NCI-H526 (cell line): ENCODE results near the gene PIH1D1.
A peak's percentile ranks its signal among the peaks of the same experiment; 100 is the strongest.
"Not testable (repeated sequence)": the region's sequence is repeated elsewhere in the genome, so short reads cannot be mapped to it uniquely, and the experiment has no call there.

Experiments used
- DNase-seq, 2 experiments: peaks; one replicate each; lab custom pipeline; 2025; lab: John Stamatoyannopoulos, UW

PIH1D1 gene

GRCh38 chr19:49481020-49481683, 29.5 kb upstream of the PIH1D1 start:
- DNase-seq, result no peak

GRCh38 chr19:49479975-49480628, 28.5 kb upstream of the PIH1D1 start:
- DNase-seq, result no peak

DNA sequence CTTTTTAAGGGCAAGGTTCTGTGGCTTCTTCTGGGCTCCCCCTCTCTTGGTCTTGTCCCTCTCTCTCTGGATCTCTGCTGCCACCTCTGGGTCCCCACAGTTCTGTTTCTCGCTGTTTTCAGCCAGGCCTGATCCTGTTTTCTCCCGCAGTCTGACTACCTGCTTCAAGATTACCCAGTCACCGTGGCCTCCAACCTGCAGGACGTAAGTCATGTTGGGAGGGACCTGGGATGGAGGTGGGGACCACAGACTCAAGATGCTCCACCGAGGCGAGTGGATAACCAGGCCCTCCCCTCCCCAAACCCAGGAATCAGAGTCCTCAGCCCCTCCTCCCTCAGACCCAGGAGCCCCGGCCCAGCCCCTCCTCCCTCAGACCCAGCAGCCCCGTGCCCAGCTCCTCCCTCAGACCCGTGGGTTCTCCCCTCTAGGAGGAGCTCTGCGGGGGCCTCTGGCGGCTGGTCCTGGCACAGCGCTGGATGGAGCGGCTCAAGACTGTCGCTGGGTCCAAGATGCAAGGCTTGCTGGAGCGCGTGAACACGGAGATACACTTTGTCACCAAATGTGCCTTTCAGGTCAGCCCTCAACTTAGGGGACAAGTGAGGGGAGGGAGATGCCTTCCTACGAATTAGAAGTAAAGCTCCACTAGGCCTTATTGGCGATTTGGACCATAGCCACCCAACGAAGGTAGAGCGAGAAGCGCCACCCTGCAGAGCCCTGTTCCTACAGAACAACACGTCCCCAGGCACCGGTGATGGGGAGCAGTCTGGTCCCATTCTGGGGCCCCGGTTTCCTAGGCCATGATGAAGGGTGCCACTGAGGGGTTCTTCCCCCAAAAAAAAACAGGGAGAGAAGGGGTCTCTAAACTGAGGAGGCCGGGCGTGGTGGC, 24.6 kb upstream of the PIH1D1 start:
- DNase-seq, result peak; percentile 25 to 87

GRCh38 chr19:49475191-49475917, 23.7 kb upstream of the PIH1D1 start:
- no peak for DNase-seq

DNA sequence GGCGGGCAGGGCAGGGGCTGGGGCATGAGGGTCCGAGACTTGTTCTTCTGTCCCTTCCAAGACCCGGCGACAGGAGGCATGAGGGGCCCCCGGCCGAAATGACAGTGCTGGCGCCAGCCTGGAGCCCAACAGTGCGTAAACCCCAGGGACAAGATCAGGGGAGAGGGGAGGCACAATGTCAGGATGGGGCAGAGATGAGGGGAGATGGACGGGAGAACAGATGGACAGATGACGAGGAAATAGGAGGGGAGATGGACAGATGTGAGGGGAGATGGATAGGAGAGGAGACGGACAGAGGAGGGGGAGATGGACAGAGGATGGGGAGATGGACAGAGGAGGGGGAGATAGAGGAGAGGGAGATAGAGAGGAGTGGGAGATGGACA, 22.9 kb upstream of the PIH1D1 start:
- no peak for DNase-seq

DNA sequence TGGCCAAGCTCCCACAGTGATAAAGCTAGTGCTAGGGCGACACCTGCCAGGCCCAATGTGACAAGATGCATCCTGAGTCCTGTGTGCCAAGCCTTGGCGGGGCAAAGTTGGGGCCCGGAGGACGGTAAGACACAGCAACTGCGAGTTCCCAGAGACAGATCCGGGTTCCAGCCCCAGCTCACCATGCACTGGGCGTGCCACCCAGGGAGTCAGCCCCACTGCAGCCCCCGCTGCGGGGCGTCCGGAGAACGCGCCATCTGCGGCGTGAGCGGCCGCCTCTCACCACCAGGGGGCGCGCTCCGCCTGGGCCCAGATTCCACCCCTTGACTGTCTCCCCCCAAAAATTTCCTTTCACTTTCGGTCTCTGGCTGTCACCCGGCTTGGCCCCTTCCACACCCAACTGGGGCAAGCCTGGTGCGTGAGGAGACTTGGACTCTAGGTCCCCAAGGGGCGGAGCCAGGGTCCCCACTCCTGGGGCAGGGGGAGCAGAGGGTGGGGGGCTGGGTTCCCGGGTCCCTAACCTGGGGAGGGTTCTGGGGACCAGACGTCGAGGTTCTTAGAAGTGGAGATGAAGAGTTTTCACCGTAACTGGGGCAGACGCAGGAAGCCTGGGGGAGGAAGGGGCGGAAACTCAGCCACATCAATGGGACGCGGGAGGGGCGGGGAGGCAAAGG, 22.4 kb upstream of the PIH1D1 start, which contains the start of gene FLT3LG:
FLT3LG (plus strand) TSS at position 348 of the 674 bp plus-strand sequence. CDS start 425 bp downstream, outside the sequence.
- DNase-seq, result peak; percentile 24 to 60

- not testable (repeated sequence) for DNase-seq
Measured at GRCh38 chr19:49473501-49473867, 21.9 kb upstream of the PIH1D1 start.

- DNase-seq, result no peak
Measured at GRCh38 chr19:49472936-49473335, 21.3 kb upstream of the PIH1D1 start.

DNA sequence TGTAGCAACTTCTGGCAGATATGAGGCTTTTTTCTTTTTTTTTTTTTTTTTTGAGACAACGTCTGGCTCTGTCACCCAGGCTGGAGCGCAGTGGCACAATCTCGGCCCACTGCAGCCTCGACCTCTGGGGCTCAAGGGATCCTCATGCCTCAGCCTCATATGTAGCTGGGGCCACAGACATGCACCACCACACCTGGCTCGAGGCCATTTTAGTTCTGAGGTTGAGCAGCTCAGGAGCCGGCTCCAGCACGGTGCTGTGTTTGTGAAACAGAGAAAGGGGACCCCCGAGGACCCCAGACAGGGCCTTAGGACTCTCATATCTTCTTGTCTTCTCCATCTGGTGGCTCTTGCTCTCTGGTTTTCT, 19.0 kb upstream of the PIH1D1 start:
- DNase-seq, result no peak

DNA sequence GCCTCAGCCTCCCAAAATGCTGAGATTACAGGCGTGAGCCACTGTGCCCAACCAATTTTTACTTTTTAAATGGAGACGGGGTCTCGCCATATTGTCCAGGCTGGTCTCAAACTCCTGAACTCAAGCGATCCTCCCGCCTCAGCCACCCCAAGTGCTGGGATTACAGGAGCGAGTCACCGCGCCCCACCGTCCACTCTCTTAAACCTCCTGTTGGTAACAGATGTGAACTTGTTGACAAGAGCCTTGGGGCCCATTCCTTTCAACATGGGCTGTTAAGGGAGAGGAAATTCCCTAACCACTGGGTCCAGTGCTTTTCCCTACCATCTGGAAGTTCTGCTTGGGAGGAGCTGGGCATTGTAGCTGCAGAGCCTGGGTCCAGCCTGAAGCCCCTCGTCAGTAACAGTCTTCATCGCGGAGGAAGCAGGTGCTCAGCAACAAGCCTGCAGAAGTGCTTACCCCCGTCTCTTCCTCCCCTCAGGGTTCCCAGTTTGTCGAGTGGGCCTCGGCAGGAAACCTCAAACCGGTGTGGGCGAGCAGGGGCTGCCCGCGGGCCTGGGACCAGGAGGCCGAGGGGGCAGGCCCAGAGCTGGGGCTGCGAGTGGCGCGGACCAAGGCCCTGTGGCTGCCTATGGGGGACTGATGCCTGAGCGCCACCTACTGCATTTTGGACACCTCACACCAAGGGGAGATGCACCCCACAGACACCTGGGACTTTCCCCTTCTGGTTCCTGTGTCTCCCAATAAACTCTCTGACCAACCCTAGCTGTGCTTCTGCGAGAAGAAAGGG, 18.4 kb upstream of the PIH1D1 start:
- DNase-seq, result no peak

GRCh38 chr19:49468746-49469447, 17.3 kb upstream of the PIH1D1 start:
- peak; percentile 51 to 63 for DNase-seq

GRCh38 chr19:49468199-49468598, 16.6 kb upstream of the PIH1D1 start:
- DNase-seq, result no peak

GRCh38 chr19:49465371-49465770, 13.8 kb upstream of the PIH1D1 start:
- no peak for DNase-seq

GRCh38 chr19:49463960-49464740, 12.5 kb upstream of the PIH1D1 start:
- DNase-seq, result no peak

DNA sequence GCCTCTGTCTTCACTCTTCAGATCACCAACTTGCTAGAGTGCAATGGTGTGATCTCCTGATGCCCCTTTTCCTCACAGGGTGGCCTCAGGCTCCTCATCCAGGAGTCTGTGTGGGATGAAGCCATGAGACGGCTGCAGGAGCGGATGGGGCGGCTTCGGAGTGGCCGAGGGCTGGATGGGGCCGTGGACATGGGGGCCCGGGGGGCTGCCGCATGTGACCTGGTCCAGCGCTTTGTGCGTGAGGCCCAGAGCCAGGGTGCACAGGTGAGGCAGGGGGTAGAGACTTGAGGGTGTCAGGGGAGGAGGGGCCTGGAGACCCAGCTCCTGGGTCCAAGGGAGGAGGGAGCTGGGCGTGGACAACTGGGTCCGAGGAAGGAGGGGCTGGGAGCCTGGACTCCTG, 10.9 kb upstream of the PIH1D1 start:
- no peak for DNase-seq

GRCh38 chr19:49461656-49462055, 10.0 kb upstream of the PIH1D1 start:
- DNase-seq, result no peak

DNA sequence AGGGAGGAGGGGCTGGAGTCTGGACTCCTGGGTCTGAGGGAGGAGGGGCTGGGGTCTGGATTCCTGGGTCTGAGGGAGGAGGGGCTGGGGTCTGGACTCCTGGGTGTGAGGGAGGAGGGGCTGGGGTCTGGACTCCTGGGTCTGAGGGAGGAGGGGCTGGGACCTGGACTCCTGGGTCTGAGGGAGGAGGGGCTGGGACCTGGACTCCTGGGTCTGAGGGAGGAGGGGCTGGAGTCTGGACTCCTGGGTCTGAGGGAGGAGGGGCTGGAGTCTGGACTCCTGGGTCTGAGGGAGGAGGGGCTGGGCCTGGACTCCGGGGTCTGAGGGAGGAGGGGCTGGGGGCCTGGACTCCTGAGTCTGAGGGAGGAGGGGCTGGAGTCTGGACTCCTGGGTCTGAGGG, 9.5 kb upstream of the PIH1D1 start:
- DNase-seq, result not testable (repeated sequence)

DNA sequence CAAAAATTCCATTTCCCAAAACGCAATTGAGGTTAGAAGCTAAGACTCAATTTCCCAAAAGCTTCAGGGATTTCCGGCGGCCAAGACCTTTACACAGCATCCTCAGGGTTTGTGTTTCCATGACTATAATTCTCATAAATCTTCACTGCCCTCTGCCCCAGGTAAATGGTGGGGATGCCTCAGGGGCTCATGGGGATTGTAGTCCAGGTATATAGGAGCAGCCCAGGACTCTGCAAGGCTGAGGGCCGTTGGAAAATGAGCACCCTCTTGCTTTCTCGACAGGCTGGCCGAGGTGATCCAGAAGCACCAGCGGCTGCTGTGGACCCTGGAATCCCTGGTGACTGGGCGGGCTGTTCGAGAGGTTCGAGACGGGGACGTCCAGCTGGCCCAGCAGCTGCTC, 7.8 kb upstream of the PIH1D1 start:
- DNase-seq, result no peak

DNA sequence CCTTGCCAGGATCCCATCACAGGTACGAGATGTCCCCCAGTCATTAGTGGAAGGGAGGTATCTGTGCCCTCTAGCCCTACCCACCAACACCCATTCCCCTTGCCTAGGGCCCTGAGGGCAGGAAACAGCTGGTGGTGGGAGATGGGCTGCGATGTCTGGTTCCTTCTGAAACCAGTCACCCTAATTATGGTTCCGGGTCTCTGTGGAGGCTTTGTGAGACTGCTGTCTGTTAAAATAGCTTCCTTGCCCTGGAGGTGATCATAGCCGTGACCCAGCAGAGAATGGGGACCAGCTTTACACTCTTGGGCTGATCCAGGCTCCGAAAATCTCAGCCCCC, 6.9 kb upstream of the PIH1D1 start:
- no peak for DNase-seq

- DNase-seq, result no peak
Measured at GRCh38 chr19:49456326-49456725, 4.7 kb upstream of the PIH1D1 start.
